NCI-H2171 (cell line): Measurements from ENCODE around the gene EPC1.
"Not testable (repeated sequence)": the region's sequence is repeated elsewhere in the genome, so short reads cannot be mapped to it uniquely, and the experiment has no call there.

Source experiments
- DNase-seq: peaks from one replicate; lab custom pipeline; 2025; lab: John Stamatoyannopoulos, UW

Gene EPC1

DNA sequence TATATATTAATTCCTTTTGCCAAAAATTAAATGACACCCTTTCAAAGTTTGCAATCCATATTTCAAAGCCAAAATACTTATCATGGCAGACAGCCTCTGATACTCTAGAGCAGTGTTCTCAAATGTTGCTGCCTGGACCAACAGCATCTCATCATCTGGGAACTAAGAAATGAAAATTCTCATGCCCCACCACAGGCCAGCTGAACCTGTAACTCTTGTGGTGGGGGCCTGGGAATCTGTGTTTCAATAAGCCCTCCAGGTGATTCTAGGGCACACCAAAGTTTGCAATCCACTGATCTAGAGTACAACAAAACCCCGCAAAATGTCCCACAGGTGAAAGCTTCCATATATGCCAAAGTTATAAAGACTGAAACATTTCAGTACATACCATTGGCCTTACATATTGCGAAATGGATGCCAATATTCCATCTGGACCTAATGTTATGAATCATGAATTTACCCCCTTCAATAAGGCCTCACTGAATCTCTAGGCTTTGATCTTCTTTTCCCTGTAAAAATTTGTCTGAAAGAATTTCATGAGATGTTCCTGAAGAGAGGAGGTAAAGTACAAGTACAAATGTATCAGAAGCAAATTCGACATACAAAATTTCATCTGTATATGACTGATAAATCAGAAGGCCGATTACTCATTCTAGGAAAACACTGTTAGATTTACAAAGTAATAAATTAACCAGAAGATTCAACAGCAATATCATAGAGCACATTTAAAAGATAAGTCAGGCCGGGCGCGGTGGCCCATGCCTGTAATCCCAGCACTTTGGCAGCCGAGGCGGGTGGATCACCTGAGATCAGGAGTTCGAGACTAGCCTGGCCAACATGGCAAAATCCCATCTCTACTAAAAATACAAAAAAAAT is 25.3 kb upstream of the EPC1 start:
- no peak for DNase-seq

DNA sequence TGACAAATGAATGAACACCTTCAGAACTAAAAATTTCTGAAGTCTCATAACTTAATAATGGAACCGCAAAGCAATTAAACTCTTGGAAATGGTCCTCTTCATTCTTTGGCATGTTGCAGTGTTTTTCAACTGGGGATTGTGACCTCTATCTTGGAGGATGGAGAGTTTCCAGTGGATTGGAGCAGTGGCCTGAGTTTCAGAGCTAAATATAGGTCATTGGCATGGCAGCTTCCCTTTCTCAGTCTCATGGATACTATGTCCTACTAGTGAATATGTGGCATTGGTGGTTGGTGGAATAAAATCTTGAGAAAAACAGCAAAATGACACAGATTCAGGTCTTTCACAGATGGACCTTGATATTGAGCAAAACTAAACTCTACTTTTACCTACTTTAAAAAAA is 24.1 kb upstream of the EPC1 start:
- no peak for DNase-seq

DNA sequence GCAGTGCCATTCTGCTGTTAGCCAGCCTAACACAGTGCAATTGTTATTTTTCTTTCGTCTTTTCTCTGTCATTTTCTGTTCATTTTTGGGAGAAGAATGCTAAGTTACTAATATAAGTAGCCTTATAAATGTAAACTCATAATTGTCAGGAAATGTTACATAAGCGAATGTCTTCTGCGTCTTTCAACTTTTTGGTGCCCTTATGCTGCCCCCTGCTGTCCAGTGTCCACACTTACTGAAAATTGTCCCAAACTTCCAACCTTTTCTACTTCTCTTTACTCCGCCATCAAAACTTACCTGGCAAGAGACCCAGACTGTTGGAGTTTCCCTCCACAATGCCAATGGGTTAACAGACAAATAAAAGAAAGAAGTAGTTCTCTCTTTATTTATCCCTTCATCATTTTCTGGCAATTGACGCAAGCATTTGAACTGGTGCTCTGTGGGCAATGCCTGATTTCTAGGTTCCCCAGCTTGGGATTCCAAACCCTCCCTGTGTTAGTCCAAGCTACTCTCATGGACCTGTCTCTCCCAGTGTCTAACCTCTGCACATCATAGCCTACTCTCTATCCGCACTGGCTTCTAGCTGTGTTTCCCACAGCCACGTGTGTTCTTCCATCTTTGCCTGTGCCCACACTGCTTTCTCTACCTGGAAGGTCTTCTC is 21.0 kb upstream of the EPC1 start:
- no peak for DNase-seq

DNA sequence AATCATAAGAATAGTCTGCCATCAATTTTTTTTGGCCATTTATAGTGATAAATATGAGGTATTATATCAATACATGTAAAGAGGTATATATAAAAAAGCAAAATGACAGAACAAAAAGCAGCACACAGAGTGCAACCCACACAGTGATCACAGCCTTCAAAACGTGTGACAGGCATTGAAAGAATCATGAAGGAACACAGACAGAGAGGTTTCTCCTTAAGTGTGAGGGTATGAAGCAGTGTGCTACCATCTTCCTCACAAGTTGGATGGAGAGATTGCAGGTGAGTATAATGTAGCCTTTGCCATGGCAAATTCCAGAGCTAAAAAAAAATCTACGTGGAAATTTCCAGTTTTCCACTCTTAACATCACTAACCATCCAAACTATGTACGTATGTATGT is 19.6 kb upstream of the EPC1 start:
- DNase-seq, result no peak

DNA sequence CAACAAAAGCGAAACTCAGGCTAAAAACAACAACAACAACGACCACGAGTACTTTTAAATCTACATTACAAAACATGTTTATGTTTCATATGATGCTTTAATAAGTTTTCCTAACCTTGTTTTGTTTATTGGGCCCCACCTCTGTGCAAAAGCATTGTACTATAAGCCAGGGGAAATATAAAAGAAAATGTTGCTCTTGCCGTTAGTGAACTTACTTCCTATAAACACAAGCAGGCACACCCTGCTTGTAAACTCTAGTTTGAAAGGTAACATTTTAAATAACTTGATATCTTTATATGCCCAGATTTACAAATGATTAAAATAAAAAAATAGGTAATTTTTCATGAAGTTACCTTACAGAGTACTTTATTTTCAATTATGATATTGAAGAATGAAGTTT is 19.2 kb upstream of the EPC1 start:
- no peak for DNase-seq

DNA sequence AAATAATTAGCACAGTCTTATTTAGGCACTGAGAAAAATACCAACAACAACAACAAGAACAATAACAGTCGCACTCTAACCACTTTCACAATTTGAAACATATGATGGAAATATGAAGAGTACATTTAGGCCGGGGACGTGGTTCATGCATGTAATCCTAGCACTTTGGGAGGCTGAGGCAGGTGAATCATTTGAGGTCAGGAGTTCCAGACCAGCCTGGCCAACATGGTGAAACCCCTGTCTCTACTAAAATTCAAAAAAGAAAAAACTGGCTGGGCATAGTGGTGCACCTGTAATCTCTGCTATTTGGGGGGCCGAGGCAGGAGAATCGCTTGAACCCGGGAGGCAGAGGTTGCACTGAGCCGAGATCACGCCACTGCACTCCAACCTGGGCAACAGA is 18.4 kb upstream of the EPC1 start:
- DNase-seq, result not testable (repeated sequence)

DNA sequence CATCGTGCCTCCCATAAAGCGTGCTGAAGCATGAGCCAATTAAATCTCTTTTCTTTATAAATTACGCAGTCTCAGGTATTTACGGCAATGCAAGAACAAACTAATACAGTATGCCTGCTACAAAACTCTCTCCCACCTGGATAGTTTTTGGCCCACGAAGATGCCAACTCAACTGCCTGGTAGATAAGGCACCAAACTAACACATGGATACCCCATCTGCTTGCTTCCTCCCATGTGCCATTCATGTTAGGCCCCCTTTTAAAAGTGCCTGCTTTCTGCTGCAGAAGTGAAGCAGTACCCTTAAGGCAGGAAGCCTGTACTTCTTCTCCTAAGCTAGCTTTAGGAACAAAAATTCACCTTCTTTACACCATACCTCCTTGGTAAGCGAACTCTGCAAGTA is 15.6 kb upstream of the EPC1 start:
- no peak for DNase-seq

DNA sequence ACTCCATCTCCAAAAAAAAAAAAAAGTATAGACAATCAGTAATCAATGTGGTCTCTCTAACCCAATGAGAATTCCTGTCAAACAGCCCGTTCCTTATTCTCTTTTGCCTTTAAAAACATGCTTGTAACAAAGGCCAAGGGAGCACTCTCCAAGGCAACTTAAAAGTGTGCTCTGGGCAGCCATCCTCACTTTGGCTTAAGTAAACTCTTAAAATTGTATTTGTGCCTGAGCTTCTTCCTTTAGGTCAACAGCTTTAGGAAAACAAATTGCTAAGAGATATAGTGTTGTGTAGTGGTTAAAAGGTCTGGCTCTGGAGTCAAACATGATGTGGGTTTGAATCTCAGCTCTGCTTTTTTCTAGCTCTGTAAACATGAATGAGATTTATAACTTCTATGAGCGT is 13.9 kb upstream of the EPC1 start:
- no peak for DNase-seq

DNA sequence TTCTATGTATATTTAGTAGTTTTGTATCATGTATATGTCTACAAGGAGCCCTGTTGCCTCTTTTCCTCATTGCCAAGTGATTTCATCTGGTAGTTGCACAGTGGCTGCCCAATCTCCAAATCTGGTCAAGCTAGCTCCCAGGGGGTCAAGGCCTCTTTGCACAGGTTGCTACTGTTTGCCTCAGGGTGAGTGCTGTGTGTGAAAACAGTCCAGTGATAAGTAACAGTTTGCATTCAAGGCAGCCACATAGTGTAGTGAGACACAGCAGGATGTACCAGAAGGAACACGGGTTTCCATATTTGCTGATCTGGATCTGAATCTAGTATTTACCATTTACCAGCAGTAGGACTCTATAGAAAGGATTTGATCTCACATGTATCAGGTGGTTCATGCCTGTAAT is 13.3 kb upstream of the EPC1 start:
- no peak for DNase-seq

DNA sequence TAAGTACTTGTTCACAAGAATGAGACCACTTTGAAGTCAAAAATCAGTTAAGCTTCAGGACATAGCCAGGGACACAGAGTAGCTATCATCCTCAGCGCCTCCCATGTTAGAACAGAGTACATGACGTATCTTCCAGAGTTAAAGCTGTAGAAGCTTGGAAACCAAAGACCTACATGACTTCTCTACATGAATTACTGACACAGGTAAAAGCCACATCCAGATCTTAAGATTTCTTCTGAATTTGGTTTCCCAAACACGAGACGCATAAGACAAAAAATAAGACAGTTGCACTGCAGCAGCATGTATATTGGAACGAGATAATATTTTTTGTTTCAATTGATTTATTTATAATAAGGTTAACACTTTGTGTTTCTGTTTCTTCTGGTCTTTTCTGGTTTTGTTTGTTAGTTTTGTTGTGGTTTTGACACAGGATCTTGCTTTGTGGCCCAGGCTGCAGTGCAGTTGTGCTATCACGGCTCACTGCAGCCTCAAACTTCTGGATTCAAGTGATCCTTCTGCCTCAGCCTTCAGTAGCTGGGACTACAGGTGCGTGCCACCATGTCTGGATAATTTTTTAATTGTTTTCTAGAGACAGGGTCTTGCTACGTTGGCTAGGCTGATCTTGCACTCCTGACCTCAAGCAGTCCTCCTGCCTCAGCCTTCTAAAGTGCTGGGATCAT is 10.2 kb upstream of the EPC1 start:
- no peak for DNase-seq

DNA sequence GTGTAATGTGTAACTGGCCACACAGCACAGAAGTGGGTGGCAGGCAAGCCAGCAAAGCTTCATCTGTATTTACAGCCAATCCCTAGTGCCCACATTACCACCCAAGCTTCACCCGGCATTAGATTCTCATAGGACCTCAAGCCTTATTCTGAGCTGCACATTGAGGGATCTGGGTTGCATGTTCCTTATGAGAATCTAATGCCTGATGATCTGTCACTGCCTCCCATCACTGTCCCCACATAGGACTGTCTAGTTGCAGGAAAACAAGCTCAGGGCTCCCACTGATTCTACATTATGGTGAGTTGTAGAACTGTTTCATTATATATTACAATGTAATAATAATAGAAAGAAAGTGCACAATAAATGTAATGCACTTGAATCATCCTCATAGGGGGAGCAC is 7.7 kb upstream of the EPC1 start:
- not testable (repeated sequence) for DNase-seq

DNA sequence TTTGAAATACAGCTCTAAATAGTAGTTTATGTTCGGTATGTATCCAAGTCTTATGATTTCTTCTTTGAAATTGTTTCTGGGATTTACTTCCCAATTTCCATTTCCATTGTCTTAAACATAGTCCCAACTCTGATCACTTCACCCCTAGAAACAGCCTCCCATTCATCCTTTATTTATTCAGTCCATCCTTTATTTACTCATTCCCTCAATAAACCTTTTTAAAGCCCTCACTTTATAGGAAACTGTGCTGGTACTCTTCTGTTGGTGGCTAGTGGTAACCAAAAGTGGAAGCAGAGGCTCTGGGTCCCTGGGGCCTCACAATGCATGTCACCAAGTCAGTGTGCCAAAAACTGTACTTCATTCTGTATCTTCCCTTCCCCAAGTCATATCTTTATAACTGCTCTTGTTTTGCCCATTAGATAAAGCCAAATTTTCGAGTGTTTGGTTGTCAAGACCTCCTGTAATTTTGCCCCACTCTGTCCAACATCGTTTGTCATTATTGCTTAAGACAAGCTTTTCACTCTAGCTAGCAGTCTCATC is 3.9 kb upstream of the EPC1 start:
- DNase-seq, result no peak

DNA sequence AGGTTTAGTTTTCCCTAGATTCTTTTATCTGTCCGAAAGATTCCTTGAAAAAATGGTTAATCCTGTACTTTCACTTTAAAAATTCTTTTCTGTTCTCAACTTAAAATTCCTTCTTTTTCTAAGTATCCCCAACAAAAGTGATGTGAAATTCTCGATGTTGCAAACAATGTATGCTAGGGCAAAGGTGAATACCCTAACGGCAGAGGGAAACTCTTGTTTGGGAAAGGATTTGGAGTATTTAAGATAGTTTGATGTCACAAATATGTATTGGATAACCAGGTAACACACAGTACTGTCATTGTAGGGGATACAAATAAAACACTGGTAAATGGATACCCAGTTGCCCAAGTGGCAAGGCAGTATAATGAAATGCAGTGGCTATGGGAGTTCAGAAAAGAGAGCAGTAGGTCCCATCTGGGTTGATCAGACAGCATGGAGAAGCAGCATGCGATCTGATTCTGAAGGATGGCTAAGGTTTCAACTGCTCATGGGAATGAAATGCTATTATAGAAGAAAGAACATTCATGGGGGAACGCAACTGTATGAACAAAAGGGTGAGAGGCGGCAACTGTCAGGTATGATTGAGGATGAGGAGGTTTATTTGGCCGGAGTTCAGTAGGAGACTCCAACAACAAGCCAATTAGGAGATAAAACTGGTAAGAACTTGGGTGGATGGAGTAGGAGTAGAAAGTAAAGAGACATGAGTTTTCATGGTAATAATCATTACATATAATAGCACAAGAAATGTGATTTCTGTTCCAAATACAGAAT is 3.2 kb upstream of the EPC1 start:
- DNase-seq, result no peak

DNA sequence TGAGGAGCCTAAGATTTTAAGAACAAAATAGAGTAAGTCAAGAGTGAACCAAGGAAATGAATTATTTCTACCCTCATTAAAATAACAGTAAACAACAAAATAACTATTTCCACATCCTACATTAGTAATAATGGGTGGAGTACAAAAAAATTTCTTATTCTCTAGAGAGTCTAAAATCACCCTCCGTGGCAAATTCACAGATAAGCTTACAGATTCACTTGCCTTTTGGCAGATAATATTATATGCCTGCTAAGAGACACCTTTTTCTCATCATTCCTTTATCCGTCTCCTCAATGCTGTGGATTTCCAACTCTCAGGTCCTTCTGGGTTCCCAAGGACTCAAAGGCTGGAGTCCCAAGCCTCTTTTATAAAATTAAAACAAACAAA is 2.2 kb upstream of the EPC1 start:
- DNase-seq, result no peak

DNA sequence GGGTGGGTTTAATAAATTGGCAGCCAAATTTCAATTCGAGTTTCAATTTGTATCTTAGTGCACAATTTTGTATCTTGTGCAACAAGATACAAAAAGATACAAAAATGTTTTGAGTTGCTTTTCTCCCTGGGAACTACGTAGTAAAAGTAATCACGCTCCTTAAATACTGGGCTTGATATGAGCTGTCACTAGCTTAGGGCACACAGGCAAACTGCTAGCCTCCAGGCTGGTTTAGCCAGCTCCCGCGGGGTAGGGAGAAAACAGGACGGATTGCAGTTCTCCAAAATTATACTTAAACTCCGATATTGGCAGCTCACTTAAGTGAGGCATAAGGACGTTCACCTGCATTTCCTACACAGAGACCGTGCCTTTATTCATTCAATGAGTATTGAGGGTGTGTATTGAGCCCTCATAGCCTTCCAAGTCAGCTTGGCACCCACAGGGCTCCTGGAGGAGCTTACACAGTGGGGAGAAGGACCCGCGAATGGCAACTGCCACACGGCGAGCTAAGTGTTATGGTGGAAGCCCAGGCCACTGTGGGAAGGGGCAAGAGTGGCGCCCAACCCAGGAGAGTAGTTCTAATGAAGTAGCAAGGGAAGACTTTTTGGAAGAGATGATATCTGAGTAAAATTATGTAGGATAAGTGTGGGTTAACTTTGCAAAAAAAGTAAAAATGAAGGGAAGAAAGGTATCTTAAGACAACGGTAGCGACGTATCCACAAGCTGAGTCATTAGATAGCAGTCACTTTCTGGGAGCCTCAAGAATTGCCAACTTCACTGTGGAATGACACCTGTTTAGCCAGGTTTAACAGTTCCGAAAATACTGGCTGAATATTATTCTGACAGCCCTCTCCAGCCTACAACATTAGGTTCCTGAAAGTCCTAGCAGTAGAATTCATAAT is 1.6 kb upstream of the EPC1 start:
- no peak for DNase-seq

DNA sequence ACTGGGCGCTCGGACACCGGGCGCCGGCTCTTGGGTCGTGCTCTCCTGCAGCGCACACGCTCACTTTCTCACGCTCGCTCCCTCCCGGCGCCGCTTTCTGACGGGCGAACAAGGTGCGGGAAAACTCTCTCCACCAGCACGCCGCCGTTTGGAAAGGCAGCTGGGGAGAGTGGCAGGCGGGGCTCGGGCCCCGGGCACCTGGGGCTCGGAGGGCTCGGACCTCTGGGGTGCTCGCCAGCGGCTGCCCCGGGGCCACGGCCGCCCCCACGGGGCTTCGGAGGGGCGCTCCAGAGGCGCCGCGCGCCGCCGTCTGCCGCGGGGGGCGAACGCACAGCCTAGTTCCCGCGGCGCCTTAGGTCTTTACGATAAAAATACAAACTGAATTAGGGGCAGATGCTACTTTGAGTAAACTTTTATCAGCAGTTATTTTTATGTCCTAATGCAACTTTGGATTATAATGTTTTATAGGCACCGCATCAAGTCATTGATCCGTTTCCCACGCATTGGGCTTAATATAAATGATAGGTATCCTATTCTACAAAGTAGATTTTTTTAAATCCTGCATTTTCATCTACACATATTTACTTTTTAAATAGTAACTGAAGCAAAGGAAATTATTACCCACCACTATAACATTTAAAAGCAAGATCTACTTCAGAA is 535 bp upstream of the EPC1 start:
- DNase-seq, result no peak

DNA sequence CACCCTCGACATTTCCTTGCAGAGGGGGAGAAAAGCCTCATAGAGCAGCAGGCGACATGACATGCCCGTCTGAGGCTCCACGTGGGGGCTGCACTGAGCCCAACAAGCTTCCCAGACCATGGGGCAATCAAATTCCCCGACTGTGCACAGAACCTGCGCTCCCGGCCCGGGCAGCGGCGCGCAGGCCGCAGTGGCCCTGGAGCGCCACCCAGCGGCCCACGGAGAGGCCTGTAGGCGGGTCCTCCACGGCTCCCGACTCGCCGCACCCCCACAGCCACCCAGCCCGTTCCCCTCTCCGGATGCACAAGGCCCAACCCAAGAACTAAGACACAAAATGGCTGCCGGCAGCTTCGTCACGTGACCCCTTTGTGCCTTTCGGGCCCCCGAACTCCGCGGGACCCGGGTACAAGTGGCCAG is 816 bp downstream of the EPC1 start:
- peak; percentile 73 for DNase-seq

DNA sequence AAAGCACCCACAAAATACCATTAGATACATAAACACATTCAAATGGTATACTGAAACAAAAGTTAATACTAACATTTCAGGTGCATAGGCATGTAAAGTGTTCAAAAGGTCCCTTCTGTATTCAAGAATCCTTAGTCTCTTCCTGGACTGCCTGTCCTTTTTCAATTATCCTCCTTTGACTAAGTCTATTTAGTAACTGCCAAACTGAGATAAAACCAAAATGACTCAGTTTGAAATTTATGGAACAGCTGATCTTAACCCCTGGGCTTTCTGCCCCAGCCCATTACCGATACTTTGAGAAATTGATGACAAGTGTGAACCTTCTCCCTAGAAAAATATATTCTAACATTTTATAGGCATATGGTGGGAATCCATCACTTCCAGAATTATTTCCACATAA is 5.4 kb downstream of the EPC1 start:
- no peak for DNase-seq

DNA sequence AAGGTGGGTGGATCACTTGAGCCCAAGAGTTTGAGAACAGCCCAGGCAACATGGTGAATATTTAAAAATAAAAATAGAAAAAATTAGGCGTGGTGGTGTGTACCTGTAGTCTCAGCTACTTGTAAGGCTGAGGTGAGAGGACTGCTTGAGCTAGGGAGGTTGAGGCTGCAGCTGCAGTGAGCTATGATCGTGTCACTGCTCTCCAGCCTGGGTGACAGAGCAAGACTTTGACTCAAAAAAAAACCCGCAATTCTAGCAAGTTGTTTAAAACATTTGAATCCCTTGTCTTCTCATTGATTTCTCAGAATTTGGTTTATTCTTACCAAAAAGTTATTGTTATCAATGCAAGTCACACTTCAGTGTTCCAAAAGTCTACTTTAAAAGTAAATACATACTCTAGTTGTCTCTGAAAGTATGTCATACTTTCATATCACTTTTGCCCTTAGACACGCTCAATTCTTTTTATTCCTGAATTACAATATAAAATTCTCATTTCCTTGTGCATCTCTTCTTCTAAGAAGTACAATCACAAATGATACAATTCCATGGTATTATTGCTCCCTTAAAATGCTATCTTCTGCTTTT is 6.3 kb downstream of the EPC1 start:
- no peak for DNase-seq

DNA sequence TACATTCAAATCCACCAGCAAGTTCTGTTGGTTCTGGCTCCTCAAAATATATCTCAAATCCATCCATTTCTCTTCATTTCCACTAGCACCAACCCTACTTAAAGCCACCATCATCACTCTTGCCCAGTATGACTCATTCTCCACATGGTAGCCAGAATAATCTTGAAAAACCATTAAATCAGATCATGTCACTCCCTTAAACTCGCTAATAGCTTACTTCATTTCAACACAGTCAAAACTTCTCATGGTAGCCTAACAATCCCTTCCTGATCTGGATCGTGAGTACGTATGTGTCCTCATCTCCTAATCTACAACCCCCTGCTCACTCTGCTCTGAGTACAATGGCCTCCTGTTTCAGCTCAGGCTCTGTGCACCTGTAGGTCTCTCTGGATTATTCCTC is 8.7 kb downstream of the EPC1 start:
- DNase-seq, result no peak
